ENCODE data around the gene GPR152. TPM values are rescaled to one million over a fixed set of nuclear protein-coding genes. Genes with fewer than 3 reads are reported as not detected.
"Not testable (repeated sequence)": the region's sequence is repeated elsewhere in the genome, so short reads cannot be mapped to it uniquely, and the experiment has no call there.

GPR152 gene
- total RNA-seq, 1 donor from 2014 or later = not detected

DNA sequence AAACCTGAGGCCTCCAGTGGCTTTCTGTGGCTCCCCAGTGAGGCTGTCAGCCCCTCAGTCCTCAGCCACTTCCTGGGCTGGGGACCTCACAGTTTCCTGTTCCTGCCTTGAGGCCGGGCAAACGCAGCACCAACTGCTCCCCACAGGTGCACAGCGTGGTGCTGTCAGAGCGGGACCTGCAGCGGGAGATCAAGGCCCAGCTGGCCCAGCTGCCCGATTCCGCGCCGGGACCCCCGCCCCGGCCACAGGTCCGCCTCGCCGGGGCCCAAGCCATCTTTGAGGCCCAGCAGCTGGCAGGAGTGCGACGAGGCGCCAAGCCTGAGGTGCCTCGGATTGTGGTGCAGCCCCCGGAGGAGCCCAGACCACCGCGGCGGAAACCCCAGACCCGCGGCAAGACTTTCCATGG lies 43.3 kb downstream of the GPR152 start:
- DNase-seq (ENCODE audit: low spot score) = no peak

DNA sequence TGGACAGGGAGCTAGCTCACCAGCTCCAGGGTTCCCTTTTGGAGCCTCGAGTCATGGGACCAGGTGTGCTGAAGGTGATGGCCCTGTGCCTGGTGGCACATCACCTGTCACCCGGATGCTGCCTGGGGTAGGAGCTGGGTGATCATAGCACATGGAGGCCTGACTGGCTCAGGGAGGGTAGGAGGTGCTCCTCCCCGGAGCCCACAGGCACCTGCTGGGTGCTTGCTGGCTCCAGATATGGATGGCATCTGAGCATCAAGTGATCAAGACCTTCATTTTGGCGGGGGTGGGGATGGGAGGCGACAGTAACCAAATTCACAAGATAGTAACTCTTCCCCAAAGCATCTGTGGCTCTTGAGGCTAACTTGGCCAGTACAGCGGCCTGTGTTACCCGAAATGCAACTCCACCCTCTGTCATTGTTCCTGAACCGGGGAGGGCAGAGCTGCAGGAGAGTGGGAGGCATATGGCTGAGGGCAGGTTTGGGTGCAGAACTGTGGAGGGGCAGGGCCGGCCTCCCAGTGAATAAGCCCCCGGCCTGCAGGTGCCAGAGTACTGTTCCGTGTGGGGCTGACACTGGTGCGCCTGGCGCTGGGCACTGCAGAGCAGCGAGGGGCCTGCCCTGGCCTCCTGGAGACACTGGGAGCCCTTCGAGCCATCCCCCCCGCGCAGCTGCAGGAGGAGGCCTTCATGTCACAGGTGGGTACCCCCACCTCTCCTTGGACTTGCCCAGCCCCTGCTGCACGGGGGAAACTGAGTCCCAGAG lies 43.9 kb downstream of the GPR152 start:
- DNase-seq (ENCODE audit: low spot score) = no peak

DNA sequence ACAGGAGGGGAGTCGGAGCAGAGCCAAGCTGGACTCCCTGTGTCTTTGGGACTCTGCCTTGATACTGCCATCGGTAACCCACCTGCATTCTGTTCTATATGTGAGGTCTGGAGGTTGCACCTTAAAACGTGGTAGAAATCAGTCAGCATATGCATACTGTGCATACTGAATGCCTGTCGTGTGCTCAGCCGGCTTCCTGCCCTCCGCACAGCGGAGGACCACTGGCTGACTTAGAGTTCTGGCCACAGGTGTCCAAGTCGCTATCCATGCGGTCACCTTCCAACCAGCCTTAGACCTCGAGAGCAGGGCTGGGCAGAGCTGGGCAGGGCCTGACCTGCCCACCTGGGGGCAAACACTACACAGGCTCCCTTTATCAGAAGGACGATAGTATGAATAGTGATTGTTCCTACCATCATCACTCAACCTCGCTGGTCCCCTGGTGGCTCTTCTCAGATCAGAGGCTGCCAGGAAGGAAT lies 44.8 kb downstream of the GPR152 start:
- no peak for DNase-seq (ENCODE audit: low spot score)

DNA sequence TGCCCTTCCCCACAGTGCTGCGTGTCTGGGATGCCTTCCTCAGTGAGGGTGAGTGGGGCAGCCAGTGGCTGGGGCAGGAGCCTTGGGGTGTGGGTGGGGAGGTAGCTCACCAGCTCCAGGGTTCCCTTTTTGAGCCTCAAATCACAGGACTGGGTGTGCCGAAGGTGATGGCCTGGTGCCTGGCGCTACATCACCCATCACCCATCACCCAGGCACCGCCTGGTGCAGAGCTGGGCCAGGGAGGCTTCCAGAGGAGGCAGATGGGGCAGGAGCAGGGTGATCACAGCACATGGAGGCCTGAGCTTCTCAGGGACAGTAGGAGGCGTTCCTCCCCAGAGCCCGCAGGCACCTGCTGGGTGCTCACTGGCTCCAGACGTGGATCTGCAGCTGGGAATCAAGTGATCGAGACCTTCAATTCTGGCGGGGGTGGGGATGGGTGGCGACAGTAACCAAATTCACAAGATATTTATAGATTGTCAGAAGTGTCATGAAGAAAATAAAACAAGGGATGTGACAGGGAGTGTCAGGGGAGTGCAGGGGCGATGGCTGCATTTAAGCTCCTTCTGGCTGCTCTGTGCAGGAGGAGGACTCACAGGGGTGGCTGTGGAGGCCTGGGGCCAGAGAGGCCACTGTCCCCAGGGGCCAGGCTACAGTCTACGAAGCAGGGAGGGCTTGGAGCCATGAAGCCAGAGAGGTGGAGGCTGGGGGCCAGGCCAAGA lies 45.4 kb downstream of the GPR152 start:
- DNase-seq (ENCODE audit: low spot score) = no peak

DNA sequence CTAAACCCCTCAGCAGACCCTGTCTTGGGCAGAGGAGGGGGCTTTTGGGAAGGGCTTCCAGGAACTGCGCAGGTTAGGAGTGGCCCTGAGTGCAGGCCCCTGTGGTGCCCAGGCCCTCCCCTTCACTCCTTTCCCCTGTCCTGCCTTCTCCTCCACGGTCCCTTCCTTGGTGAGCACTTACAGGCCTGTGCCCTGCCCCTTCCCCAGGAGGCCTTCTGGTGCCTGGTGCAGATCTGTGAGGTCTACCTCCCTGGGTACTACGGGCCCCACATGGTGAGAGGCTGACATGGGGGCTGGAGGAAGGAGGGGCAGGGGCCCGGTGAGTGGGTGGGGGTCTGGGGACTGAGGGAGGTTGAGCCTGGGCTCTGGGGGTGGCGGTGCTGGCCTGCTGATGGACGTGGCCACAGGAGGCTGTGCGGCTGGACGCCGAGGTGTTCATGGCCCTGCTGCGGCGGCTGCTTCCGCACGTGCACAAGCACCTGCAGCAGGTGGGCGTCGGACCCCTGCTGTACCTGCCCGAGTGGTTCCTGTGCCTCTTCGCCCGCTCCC lies 46.0 kb downstream of the GPR152 start:
- DNase-seq (ENCODE audit: low spot score) = no peak

DNA sequence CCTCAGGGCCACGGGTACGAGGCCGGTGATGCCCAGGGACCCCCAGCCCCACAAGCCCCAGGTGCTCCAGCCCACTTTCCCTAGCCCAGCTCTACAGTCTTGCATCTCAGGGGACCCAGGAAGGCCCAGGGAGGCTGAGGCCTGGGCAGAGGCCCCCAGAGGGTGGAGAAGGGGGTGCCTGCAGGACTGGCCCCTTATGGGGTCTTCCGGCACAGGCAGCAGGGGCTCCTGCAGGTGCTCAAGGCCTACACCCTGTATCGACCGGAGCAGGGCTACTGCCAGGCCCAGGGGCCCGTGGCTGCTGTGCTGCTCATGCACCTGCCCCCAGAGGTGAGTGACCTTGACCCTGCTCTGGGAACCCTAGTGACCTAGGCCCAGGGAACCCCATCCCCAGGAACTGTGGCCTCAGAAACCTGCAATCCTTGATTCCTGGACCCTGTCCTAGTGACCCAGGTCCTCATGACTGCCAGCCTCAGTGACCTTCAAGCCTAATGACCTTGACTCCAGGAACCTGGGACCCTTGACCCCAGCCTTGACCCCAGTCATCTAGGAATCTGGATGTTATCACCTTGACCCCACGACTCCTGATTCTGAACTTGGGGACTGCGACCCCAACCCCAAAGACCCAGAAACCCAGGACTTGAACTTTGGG lies 46.7 kb downstream of the GPR152 start:
- DNase-seq (ENCODE audit: low spot score) = no peak

DNA sequence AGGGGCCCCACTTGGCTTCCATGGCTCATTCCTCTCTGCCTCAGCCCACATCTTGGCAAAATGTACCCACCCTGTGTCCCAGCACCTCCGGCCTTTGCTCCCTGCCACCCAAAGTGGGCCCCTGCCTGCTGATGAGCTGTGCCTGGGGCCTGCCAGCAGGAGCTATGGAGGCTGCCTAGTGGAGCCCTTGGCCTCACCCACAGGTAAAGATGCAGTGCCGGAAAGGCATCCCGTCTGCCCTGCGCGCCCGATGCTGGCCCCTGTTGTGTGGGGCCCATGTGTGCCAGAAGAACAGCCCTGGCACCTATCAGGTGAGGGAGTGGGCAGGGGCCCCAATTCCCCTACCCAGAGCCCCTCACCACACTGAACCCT lies 47.3 kb downstream of the GPR152 start:
- no peak for DNase-seq (ENCODE audit: low spot score)

DNA sequence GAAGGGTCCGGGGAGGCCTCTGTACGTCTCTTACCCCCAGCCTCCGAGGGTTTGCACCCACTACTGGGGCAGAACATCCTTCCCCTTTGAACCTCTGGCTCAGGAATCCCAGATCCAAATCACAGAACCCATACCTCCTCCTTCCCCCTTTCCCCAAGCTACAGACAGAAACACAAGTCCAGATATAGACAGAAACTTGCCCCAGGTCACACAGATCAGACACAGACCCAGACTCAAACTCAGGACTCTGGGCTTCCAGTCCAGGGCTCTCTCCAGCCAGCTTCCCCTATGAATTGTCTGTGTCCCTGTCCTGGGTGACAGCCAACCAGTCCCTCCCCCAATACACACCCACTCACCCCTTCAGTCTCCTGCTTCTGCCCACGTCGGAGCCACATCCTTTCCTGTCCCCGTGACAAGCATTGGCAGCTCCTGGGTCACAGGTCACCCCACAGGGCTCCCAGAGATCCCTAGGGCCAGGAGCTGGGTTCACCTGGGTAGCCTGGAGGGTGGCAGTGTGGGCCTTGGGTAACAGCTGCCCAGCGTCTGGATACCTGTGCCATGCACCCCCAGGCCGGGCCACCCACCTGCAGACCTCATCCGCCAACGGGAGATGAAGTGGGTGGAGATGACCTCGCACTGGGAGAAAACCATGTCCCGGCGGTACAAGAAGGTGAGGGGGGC lies 47.9 kb downstream of the GPR152 start:
- no peak for DNase-seq (ENCODE audit: low spot score)

DNA sequence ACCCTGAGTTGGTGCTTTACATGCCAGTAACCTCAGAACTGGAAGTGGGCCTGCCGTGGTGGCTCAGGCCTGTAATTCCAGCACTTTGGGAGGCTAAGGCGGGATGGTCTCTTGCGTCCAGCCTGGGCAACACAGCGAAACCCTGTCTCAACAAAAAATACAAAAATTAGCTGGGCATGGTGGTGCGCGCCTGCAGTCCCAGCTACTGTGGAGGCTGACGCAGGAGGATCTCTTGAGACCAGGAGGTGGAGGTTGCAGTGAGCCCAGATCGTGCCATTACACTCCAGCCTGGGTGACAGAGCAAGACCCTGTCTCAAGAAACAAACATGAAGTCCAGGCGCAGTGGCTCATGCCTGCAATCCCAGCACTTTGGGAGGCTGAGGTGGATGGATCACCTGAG lies 49.4 kb downstream of the GPR152 start:
- not testable (repeated sequence) for DNase-seq (ENCODE audit: low spot score)

DNA sequence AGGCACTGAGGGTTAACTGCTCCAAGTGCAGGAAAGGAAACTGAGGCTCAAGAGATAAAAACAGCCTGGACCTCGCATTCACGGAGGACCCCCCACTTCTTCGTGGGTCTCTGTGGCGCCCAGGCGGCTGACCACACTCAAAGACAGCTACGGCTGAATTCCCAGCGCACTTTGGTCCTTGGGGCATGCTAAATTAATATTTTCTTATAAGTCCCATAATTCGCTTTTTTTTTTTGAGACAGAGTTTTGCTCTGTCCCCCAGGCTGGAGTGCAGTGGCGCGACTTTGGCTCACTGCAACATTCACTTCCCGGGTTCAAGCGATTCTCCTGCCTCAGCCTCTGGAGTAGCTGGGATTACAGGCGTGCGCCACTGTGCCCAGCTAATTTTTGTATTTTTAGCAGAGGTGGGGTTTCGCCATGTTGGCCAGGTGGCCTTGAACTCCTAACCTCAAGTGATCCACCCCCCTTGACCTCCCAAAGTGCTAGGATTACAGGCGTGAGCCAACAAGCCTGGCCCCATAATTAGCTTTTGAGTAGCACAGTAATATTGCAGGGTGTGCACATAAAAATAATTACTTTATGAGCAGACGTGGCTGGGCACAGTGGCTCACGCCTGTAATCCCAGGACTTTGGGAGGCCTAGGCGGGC lies 50.2 kb downstream of the GPR152 start:
- not testable (repeated sequence) for DNase-seq (ENCODE audit: low spot score)

DNA sequence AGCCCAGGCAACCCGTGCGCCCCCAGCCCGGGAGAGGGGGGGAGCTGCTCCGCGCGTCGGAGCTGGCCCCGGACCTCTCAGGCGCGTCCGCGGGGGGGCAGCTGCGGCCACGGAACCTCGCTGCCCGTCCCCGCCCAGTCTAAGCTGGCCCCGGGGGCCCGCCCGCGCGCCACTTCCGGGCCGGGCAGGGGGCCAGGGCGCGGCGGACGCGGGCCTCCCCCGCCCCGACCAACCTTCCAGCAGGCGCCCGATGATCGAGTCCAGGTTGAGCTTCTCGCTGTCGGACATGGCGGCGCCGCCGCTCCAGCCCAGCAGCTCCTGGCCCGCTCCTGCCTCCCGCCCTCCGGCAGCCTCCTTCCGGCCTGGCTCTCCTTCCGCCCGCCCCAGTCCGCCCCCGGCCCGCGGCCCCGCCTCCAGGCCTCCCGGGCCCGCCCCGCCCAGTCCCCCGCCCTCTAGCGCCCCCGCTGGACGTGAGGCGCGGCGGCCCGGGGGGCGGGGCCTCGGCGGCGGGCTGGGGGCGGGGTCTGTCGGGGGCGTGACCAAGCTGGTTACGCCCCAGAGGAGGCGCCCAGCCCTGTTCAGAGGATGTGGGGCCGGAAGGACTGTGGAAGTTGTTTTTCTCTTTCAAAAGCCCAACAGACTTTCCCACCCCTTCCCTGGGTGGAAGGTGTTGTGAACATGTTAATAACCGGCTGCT lies 50.9 kb downstream of the GPR152 start, which contains the start of gene PPP1CA:
Gene PPP1CA, minus strand, starts transcription at position 364 of the 697 bp plus-strand sequence. Its CDS starts 76 bp downstream, at position 288.
- peak; percentile 92 for DNase-seq (ENCODE audit: low spot score)

Other genes with a start within 250 kb of the GPR152 start
- 75.9 TPM for gene GRK2, start 186.3 kb downstream of the GPR152 start, total RNA-seq
- 110 TPM for gene ANKRD13D, start 163.4 kb downstream of the GPR152 start, total RNA-seq
- gene SSH3, start 149.2 kb downstream of the GPR152 start, total RNA-seq = 258 TPM
- gene POLD4, start 99.2 kb downstream of the GPR152 start, total RNA-seq = 57.9 TPM
- 1.4 TPM for gene CLCF1, start 79.1 kb downstream of the GPR152 start, total RNA-seq
- gene RAD9A, start 60.7 kb downstream of the GPR152 start, total RNA-seq = 26.1 TPM
- 124 TPM for gene PPP1CA, start 50.9 kb downstream of the GPR152 start, total RNA-seq
- gene TBC1D10C, start 48.6 kb downstream of the GPR152 start, total RNA-seq = 3.6 TPM
- gene CARNS1, start 37.1 kb downstream of the GPR152 start, total RNA-seq = 1.3 TPM
- gene RPS6KB2, start 24.2 kb downstream of the GPR152 start, total RNA-seq = 44.8 TPM
- 6.4 TPM for gene PTPRCAP, start 15.0 kb downstream of the GPR152 start, total RNA-seq
- gene CORO1B, start 9.3 kb downstream of the GPR152 start, total RNA-seq = 101 TPM
- 2.8 TPM for gene CABP4, start 2.6 kb upstream of the GPR152 start, total RNA-seq
- gene TMEM134, start 16.5 kb upstream of the GPR152 start, total RNA-seq = 134 TPM
- 46.8 TPM for gene AIP, start 30.3 kb upstream of the GPR152 start, total RNA-seq
- gene PITPNM1, start 52.6 kb upstream of the GPR152 start, total RNA-seq = 41.2 TPM
- 40.5 TPM for gene CDK2AP2, start 55.4 kb upstream of the GPR152 start, total RNA-seq
- not detected for gene CABP2, start 70.7 kb upstream of the GPR152 start, total RNA-seq
- gene GSTP1, start 131.1 kb upstream of the GPR152 start, total RNA-seq = 771 TPM
- gene NDUFV1, start 154.2 kb upstream of the GPR152 start, total RNA-seq = 199 TPM
- gene NUDT8, start 177.2 kb upstream of the GPR152 start, total RNA-seq = 6.9 TPM
- gene TBX10, start 187.0 kb upstream of the GPR152 start, total RNA-seq = not detected
- 0.29 TPM for gene ACY3, start 198.0 kb upstream of the GPR152 start, total RNA-seq
- 85.9 TPM for gene ALDH3B2, start 221.9 kb upstream of the GPR152 start, total RNA-seq

All from ureter (tissue), 1 donor.